Measurements from ENCODE around the gene MINDY4B. TPM values are rescaled to one million over a fixed set of nuclear protein-coding genes. Genes with fewer than 3 reads are reported as not detected.

MINDY4B gene
- total and polyA plus RNA-seq, 2 of the 13 experiments (the other 11 are each of a cell fraction or from before 2014, with no cell fraction given) = not detected

- no peak for TF ChIP-seq ZNF142 (CRISPR knock-in tag; IDR thresholded peaks at IDR 0.05)
- no peak for TF ChIP-seq ZNF670 (CRISPR knock-in tag; IDR thresholded peaks at IDR 0.05; ENCODE audit: borderline replicate concordance)
- no peak for TF ChIP-seq TCF7 (IDR thresholded peaks at IDR 0.05; ENCODE audit: low read depth)
- TF ChIP-seq ZNF567 (CRISPR knock-in tag; IDR thresholded peaks at IDR 0.05; ENCODE audit: borderline replicate concordance) = no peak
- TF ChIP-seq NR2F2 (IDR thresholded peaks at IDR 0.05; ENCODE audit: borderline replicate concordance, low read depth) = no peak
- no peak for TF ChIP-seq ZZZ3 (CRISPR knock-in tag; IDR thresholded peaks at IDR 0.05; ENCODE audit: borderline replicate concordance)
- TF ChIP-seq NCOR1 (IDR thresholded peaks at IDR 0.05; ENCODE audit: borderline replicate concordance, low read length) = no peak
- TF ChIP-seq YY1 (IDR thresholded peaks at IDR 0.05; ENCODE audit: insufficient read depth, insufficient replicate concordance, low read depth, low read length) = no peak
- no peak for TF ChIP-seq ELF4 (CRISPR knock-in tag; IDR thresholded peaks at IDR 0.05; ENCODE audit: borderline replicate concordance)
- no peak for TF ChIP-seq RFX3 (CRISPR knock-in tag; IDR thresholded peaks at IDR 0.05)
- TF ChIP-seq THAP8 (CRISPR knock-in tag; IDR thresholded peaks at IDR 0.05; ENCODE audit: borderline replicate concordance) = no peak
Measured at GRCh38 chr3:150930839-150931238, 25.6 kb upstream of the MINDY4B start (continued).
